ENCODE measurements around the gene FIBP.

Gene FIBP

DNA sequence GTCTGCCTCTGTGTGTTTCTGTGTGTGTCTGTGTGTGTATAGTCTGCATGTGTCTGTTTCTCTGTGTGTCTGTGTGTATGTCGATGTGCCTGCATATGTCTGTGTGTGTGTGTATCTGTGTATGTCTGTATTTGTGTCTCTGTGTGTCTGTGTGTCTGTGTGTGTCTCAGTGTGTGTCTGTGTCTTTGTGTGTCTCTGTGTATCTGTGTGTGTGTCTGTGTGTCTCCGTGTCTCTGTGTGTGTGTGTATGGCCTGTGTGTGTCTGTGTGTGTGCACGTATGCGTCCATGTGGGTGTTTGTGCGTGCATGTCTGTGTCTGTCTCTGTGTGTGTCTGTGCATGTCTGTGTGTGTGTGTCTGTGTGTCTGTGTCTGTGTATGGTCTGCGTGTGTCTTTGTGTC is 54.1 kb downstream of the FIBP start:
- H3K4me1 ChIP-seq (ENCODE audit: control insufficient read depth, insufficient read depth, low read length): peaks cover 5% of the 10 kb centered on the region; the same call in 1 of the 2 replicates
- WGBS (ENCODE audit: insufficient coverage, insufficient read length): no CpG with 5 or more reads among the region's 6 CpGs
- H3K36me3 ChIP-seq (ENCODE audit: control insufficient read depth, insufficient read depth, low read length): no peaks in the 10 kb centered on the region
- peak overlapping the region; percentile 64; the same call in 1 of the 2 replicates for H3K4me3 ChIP-seq (ENCODE audit: low read length)
- peaks cover 6% of the 10 kb centered on the region for H3K27me3 ChIP-seq (ENCODE audit: control insufficient read depth, insufficient read depth, low read length)
- H3K9me3 ChIP-seq (ENCODE audit: control insufficient read depth, insufficient read depth, low read length): no peaks in the 10 kb centered on the region
- DNase-seq (ENCODE audit: low read depth, low spot score): no peak
- no peak overlapping the region for H3K27ac ChIP-seq (ENCODE audit: low read length)
